ENCODE data around the gene TTBK2.

The TTBK2 gene

DNA sequence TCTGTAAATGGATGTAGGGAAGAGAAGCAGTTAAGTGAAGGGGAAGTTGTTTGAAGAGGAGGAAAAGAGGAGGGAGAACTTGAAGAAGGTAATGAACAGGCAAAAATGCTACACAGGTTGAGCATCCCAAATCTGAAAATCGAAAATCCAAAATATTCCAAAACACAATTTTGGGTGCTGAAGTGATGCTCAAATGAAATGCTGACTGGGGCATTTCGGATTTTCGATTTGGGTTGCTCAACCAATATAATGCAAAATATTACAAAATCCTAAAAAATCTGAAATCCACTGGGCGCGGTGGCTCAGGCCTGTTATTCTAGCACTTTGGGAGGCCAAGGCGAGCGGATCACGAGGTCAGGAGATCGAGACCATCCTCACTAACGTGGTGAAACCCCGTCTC lies 121.8 kb downstream of the TTBK2 start:
- Histone ChIP-seq H3K36me3 (no peaks in the 10 kb centered on the region), H3K4me3 (ENCODE audit: low read depth, low read length) (no peak overlapping the region), H3K9me3 (ENCODE audit: severe bottlenecking) (no peaks in the 10 kb centered on the region), H3K27me3 (ENCODE audit: insufficient read depth, low read depth, severe bottlenecking) (no peaks in the 10 kb centered on the region), H3K27ac (no peak overlapping the region)
- TF ChIP-seq, protein P1, sequence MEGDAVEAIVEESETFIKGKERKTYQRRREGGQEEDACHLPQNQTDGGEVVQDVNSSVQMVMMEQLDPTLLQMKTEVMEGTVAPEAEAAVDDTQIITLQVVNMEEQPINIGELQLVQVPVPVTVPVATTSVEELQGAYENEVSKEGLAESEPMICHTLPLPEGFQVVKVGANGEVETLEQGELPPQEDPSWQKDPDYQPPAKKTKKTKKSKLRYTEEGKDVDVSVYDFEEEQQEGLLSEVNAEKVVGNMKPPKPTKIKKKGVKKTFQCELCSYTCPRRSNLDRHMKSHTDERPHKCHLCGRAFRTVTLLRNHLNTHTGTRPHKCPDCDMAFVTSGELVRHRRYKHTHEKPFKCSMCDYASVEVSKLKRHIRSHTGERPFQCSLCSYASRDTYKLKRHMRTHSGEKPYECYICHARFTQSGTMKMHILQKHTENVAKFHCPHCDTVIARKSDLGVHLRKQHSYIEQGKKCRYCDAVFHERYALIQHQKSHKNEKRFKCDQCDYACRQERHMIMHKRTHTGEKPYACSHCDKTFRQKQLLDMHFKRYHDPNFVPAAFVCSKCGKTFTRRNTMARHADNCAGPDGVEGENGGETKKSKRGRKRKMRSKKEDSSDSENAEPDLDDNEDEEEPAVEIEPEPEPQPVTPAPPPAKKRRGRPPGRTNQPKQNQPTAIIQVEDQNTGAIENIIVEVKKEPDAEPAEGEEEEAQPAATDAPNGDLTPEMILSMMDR (IDR thresholded peaks at IDR 0.05; ENCODE audit: low read depth, low read length): no peak
- DNase-seq: no peak

DNA sequence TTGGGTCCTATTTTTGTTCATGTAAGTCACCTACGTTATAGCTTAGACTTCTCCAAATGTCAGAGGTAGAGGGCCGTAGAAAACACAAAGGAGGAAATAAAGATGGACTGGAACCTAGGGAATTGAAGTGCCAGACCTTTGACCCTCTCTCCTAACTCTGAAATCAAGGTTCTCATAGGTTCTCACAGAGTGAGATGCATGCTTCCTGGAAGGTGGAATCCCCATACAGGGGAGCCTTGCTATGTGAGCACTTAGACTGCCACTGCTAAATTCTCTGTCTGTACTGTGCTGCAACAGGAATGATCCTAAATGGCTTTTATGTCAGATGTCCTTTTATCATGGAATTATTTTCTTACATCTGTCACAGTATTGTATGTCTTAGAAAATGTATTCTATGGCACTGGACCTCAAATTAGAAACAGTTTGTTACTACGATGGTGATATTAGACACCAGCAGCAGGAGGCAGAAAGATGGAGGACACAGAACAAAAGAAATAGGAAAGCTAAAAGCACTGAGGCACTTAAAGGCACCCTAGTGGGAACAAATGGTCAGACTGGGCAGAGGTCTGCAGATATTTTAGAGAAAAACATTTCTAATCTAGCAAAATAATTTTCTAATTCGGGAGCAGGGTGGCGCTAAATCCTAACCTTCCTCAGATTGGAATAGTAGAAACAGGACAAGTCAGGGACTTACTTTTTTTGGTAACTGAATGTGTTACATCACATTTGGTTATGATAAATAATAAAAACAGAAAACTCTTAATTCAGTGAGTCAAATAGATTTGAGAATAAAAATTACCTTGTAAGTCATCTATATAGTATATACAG lies 123.4 kb downstream of the TTBK2 start:
- no peaks in the 10 kb centered on the region for H3K36me3 ChIP-seq
- no peaks in the 10 kb centered on the region for H3K27me3 ChIP-seq (ENCODE audit: insufficient read depth, low read depth, severe bottlenecking)
- no peak overlapping the region for H3K4me3 ChIP-seq (ENCODE audit: low read depth, low read length)
- no peak overlapping the region for H3K27ac ChIP-seq
- no peaks in the 10 kb centered on the region for H3K9me3 ChIP-seq (ENCODE audit: severe bottlenecking)
- TF ChIP-seq, protein P1 (IDR thresholded peaks at IDR 0.05; ENCODE audit: low read depth, low read length): 0 out of 2 replicates have a peak, but pooled peaks have one; percentile 2
- no peak for DNase-seq

DNA sequence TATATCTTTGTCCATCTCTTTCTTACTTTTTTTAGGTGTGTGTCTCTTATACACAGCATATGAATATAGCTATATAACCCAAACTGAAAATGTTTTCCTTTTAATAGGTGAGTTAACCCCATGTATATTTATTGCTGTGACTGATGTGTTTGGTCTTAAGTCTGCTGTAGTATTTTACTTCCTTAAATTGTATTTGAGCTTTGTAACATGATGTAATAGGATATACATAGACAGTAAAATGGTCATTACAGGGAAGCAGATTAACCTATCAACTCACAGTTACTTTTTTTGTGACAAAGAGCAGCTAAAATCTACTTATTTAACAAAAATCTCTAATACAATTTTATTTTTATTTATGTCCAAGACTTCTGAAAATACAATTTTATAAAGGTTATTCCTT lies 131.9 kb downstream of the TTBK2 start:
- no peak overlapping the region for H3K27ac ChIP-seq
- H3K4me3 ChIP-seq (ENCODE audit: low read depth, low read length): no peak overlapping the region
- no peak for DNase-seq
- H3K27me3 ChIP-seq (ENCODE audit: insufficient read depth, low read depth, severe bottlenecking): no peaks in the 10 kb centered on the region
- H3K36me3 ChIP-seq: no peaks in the 10 kb centered on the region
- TF ChIP-seq, protein P1 (IDR thresholded peaks at IDR 0.05; ENCODE audit: low read depth, low read length): no peak
- no peaks in the 10 kb centered on the region for H3K9me3 ChIP-seq (ENCODE audit: severe bottlenecking)

DNA sequence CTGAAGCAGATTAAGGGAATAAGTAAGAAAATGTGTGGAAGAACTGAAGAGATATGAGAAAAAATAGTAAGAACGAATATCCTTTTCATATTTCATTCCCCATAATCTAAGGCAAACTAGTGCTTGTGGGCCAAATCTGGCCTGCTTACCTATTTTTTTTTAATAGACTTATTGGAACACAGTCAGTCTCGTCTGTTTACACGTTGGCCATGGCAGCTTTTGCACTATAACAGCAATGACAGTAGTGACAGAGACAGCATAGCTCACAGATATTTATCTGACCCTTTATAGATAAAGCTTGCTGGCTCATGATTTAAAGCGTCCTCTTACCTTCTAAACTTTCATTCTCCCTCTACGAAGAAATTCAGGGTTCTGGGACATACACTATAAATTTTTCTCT lies 133.6 kb downstream of the TTBK2 start:
- DNase-seq: no peak
- TF ChIP-seq, protein P1 (IDR thresholded peaks at IDR 0.05; ENCODE audit: low read depth, low read length): no peak
- Histone ChIP-seq H3K27me3 (ENCODE audit: insufficient read depth, low read depth, severe bottlenecking) (no peaks in the 10 kb centered on the region), H3K36me3 (peaks cover 8% of the 10 kb centered on the region), H3K27ac (no peak overlapping the region), H3K4me3 (ENCODE audit: low read depth, low read length) (no peak overlapping the region), H3K9me3 (ENCODE audit: severe bottlenecking) (no peaks in the 10 kb centered on the region)

DNA sequence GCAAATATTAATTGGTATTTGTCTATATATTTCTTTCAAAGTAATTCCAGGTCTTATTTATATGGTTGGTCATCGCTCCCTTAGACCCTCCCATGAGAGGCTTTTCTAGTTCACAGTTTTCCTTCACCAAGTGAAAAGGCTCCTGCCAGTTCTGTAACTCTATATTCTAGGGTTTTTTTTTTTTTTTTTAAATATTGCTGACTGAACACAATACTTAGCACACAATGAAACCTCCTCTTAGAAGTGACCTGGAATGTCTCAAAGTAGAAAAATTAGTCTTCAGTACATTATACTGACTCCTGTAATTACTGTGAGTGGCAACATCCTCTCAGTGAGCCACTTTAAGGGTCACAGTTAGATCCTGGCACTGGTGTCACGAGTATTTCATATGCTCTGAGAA lies 135.0 kb downstream of the TTBK2 start:
- Histone ChIP-seq H3K27ac (no peak overlapping the region), H3K36me3 (peaks cover 8% of the 10 kb centered on the region), H3K4me3 (ENCODE audit: low read depth, low read length) (no peak overlapping the region), H3K27me3 (ENCODE audit: insufficient read depth, low read depth, severe bottlenecking) (no peaks in the 10 kb centered on the region), H3K9me3 (ENCODE audit: severe bottlenecking) (no peaks in the 10 kb centered on the region)
- TF ChIP-seq, protein P1 (IDR thresholded peaks at IDR 0.05; ENCODE audit: low read depth, low read length): no peak
- no peak for DNase-seq

DNA sequence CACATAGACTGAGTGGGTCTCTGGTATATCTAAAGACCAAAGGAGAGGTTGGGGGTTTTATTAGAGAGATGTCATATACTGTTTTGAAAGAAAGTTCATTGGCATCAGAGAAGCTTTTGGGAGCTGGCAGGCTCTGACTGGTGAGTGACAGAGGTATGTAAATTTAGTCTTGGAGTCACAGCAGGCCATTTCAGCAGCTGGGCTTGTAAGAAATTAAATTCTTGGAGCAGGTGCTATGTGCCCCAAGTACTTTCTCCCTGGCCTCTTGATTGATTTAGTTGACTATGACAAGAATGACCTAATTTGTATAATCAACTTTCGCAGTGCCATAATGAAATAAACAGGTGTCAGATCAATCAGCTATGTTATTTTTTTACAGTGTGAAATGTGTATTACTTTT lies 135.9 kb downstream of the TTBK2 start:
- peaks cover 8% of the 10 kb centered on the region for H3K36me3 ChIP-seq

More for the DNA sequence above, 135.9 kb downstream of the TTBK2 start:
- Histone ChIP-seq H3K4me3 (ENCODE audit: low read depth, low read length) (no peak overlapping the region), H3K27me3 (ENCODE audit: insufficient read depth, low read depth, severe bottlenecking) (no peaks in the 10 kb centered on the region), H3K9me3 (ENCODE audit: severe bottlenecking) (no peaks in the 10 kb centered on the region), H3K27ac (no peak overlapping the region)
- no peak for DNase-seq
- TF ChIP-seq, protein P1 (IDR thresholded peaks at IDR 0.05; ENCODE audit: low read depth, low read length): no peak

Data from WERI-Rb-1 (cell line).